ENCODE measurements around the gene CDH24.
"Not testable (repeated sequence)": the region's sequence is repeated elsewhere in the genome, so short reads cannot be mapped to it uniquely, and the experiment has no call there.

Gene CDH24

DNA sequence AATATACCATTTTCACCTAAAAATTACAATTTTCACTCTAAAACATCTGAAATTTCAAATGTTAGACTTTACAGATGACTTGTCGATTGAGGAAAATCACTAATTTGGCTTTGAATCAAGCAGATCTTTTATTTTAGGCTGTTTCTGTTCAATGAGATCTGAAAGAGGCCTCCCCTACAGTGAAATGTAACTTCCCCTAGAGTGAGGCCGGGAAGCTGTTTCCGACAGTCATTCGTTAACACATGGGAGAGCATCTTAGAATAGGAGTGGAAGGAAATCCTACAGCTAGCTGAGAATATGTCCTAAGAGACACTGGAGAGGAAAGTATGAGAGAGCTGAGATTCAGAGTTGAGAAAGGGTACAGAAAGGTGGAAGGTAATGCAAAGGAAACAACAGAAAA lies 41.7 kb downstream of the CDH24 start:
- DNase-seq: no peak

DNA sequence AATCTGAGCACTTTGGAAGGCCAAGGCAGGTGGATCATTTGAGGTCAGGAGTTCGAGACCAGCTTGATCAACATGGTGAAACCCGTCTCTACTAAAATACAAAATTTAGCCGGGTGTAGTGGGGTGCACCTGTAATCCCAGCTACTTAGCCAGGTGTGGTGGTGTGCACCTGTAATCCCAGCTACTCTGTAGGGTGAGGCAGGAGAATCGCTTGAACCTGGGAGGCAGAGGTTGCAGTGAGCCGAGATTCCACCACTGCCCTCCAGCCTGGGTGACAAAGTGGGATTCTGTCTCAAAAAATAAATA lies 43.6 kb downstream of the CDH24 start:
- not testable (repeated sequence) for DNase-seq

DNA sequence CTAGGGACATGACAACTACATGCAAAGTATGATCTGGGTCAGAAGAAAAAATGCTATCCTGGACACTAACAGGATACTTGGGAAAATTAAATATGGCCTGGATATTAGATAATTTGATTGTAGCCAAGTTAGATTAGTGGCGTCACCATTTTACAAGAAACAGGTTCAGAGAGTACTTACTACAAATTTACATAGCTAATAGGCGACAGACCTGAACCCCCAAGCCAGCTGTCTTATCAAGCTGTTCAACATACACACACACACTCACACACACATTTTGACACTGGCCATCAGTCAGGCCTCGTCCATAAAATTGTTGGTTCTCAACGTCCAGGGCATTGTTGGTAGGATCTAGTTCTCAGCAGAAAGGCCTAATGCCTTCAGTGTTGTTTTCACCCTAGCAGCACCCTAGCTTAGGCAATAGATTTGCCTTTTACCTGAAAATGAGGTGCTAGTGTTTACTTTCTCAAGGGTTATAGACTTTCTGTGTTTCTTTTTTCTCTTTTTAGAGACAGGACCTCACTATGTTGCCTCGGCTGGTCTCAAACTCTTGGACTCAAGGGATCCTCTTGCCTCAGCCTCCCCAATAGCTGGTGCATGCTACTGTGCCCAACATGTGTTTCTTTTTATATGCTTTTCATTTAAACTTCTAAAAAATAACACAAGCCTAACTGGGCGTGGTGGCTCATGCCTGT lies 44.1 kb downstream of the CDH24 start:
- no peak for DNase-seq

DNA sequence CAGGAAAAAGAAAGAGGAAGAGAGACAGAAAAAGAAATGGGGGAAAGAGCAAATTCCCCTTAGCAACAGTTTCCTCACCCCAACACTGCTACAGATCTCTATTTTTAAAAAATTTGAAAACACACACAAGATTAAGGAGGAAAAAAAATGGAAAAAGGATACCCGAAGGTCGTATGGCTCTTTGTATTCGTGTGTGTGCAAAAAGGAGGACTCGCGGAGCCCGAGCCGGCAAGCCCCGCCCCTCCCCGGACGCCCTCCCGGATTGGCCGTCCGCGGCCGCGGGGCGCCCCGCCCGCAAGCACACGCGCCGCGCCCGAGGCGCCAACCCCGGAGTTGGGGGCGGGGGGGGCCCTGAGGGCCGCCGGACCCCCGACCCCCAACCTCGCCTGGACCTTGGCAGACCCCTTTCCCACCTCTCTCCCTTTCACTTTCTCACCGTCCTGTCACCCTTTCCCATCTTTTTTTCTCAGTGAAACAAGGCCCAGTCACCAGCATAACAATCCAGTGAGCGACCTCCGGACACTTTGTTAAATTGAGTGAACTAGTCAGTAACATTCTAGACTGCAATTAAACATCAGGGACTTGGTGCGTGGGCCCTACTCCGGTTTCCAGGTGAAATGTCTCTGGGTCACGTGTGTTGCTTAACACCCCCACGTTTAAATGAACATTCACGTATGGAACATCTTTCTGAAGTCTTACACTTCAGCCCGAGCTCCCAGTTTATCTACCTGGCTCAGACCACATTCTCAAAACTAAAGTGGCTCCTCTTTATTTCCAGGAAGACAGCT lies 47.2 kb downstream of the CDH24 start, which contains the start of gene C14orf93:
Gene C14orf93, minus strand, starts transcription at position 205 of the 788 bp plus-strand sequence. CDS start 11,120 bp downstream, outside the sequence.
- DNase-seq: peak; percentile 75

DNA sequence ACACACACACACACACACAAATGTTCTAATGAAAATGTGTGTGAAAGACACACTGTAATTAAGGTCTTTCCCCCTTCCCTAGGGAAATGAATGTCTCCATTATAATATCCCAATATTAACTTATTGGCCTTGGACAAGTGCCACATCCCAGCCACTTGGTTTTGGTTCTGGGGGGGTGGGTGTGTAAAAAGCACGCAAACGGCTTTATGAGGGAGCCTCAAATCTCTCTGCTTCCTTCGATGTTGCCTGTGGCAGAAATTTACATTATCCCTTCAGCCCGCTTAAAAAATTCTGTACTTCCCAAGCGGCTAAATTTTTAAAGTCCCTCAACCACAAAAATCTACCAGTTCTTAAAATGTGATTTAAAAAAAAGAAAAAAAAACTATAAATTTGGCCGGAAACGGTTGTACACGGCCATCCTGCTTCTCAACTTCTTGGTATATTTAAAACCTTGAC lies 47.8 kb downstream of the CDH24 start:
- DNase-seq: no peak

DNA sequence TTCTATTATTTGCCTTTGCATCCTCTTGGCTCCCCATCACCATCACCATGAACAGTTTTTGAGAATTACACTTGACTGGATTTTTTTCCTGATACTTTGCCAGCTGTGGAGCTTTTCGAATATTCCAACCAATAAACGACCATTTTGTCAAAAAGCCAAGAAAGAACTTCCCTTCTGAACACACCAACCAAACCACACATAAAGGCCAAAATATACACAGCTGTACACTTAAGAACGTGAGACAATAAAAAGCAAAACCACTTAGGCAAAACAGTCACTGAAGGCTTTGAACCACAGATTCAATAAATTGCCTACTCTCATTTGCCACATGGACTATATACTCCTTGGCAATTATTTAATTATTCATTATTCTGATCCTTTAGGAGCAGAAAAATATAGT lies 48.5 kb downstream of the CDH24 start:
- DNase-seq: no peak

DNA sequence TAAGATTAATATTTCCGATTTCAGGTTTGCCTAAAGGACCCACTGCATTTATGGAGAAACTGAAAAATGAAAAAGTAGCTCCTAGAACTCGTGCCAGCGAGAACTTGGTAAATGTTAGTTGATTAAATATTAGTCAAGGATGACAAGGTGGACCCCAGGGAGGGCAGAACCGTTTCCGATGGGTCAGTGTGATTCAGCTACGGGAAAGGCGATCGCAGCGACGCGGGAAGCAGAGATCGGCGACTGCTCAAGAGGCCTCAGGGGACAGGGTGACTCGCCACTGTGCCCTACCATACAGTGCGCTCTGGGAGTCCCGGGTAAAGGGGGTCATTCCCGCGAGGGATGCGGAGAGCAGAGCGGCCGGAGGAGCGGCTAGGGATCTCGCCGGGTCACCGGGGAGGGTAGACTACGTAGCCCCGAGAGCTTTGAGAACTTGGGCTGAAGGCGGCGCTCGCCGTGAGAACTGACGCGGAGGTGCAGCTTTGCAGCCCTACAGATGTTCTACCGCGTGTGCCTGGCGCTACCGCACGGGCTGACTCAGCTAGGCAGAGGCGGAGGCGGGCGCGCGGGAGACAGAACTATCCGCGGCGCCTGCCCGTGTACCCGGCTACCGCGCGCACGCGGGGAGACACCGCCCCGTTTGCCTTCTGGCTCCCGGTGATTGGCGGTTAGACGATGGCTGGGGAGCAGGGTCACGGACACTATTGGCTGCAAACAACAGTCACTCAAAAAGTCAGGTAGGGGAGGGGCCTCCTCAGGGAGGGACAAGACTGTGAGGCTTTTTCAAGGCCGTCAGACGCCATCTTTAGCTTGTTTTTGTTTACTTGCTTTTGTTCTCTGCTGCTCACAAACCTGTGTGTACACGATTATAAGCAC lies 50.5 kb downstream of the CDH24 start:
- DNase-seq: peak; percentile 98

DNA sequence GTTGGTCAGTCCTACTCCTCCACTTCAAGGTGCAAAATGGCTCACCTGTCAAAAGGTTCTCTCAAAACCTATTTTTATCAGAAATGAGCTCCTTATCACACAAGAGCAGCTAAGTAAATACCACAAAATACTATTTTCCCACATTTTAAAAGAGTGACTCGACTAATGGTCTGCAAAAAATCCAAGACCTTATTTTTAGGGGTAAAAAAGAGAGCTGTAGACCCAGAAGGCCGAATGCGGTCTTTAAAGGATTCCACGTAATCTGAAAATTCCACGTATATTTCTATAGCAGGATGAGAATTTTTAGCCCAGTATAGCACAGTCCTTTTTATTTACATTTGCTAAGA lies 51.2 kb downstream of the CDH24 start:
- no peak for DNase-seq

DNA sequence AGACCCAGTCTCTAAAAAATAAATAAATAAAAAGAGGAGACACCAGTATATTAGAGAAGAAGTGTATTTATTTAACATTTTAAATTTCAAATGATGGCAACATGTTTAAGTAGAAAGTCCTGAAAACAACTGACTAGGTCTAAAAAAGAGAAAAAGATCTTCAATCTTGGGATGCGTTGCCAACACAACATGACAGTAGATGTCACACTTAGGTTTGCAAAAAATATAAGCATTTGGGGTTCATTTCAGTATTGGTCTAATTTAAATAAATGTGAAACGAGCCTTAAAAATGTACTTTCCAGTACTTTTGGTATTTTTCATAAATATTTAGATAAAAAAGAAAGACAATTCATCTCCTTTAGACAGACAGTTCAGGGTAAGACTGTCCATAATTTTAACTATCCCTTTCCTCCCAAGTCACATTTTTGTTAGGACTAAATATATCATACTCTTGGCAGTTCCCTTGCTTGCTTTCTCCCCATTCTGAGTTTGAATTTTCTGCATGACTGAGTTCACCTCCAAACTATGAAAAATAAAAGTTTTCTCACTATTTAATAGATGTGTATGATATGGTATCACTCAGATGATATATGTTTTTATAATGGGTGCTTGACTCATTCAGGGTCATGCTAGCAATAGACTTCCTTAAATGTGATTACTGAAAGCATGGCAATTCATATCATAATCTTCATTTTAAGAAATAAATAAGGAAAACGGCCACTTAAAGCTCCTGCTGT lies 51.7 kb downstream of the CDH24 start:
- no peak for DNase-seq

DNA sequence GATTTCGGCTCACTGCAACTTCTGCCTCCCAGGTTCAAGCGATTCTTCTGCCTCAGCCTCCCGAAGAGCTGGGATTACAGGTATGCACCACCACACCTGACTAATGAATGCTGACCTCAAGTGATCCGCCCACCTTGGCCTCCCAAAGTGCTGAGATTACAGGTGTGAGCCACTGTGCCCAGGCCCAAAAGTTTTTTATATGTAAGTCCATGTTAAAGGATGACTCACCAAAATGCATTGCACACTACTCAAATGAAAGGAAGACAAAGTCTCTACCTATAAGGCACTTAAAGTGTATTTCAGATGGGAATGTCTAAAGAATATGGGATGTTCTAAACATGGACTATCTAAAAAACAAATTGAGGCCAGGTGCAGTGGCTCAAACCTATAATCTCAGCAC lies 53.0 kb downstream of the CDH24 start:
- not testable (repeated sequence) for DNase-seq

DNA sequence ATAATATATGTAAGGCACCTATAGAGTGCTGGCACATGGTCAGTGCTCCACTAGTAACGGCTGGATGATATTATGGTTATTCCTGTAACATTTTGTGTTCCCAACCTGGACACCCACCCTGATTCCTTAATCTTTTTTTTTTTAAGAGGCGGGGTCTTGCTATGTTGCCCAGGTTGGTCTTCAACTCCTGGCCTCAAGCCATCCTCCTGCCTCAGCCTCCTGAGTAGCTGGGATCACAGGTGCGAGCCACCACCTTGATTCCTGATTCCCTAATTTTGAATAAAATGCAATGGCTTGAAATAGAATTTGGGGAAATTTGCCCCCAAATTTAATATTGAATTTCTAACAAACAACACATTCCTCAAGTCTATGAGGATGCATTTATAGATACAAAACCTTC lies 54.7 kb downstream of the CDH24 start:
- DNase-seq: no peak

DNA sequence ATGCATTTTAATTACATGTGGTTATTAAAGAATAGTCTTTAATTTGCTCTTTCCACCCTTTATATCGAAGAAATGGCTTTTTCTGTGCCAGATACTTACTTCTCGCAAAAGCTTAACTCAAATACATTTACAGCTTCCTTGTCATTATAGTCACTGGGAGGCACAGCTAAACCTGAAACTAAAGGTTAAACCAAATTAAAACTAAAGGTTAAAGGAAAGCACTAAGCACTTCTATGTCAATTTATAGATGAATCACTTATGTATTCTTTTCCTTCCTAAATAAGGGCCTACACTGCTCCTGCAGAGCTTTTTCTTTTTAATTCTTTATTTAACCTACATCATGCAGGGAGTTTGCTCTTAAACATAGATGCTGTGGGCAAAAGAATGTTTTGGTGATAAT lies 56.5 kb downstream of the CDH24 start:
- no peak for DNase-seq

DNA sequence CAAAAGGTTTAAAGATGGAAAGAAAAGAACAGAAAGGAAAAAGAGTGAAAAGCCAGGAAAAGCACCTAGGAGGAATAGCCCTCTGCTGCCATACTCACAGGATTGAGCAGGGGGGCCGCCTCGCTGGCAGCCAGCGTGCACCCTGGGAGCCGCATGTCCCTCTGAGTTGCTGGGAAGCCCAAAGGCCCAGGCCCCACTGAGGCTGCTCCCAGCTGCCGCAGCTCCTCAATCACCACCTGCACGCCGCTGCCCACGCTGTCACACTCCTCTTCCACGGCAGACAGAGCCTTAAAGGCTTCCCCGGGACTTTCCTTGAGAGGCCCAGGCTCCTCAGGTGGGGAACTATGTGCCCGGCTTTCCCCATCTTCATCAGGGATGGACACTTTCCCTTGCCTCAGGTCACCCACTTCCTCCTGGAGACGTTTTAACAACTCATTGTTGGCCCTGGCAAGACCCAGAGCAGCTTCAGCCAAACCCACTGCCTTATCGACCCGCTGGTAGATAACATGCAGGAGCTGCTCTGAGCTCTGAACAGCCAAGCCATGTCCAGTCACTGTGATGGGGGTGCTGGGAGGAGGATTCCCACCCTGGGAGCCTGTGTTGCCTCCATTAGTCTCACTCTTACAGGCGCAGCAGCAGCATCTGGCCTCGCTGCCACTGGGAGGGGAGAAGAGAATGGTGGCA lies 58.8 kb downstream of the CDH24 start:
- DNase-seq: no peak

DNA sequence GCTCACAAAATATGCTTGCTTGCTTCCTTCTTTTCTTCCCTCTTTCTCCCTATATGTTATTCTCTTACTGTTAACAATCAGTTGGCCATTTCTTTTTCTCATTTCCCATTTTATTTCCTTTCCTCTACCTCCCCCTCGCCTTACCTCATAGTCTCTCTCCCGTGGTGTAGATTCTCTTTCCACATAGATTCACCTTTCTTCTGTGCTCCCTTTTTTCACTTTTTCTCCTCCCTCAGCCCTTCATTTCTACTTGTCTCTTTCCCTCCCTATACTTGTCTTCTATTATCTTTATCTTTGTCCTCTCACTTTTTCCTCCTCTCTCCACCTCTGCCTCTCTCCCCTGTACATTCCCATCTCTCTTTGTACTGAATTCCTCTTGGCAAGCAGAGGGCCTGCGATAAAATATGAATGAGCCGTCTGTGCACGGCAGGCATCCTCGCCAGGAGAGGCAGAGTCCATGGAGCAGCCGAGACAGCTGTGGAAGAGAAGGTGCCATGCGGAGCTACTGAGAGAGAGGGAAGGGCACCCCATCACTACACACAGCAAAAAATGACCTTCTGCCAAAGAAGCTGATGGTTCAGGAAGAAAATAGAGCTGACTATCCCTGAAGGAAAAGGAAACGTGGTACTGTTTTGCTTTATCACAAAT lies 59.5 kb downstream of the CDH24 start:
- DNase-seq: no peak
